ENCODE results near the gene CBY3.
"Not testable (repeated sequence)": the region's sequence is repeated elsewhere in the genome, so short reads cannot be mapped to it uniquely, and the experiment has no call there.

Gene CBY3

GRCh38 chr5:179698935-179699615 lies 18.2 kb upstream of the CBY3 start, which contains the start of gene CANX:
Gene CANX (plus strand): TSS chr5:179698967. CDS start chr5:179705682, 6,715 bp downstream.
- Histone ChIP-seq H3K27me3 (ENCODE audit: insufficient read depth, poor library complexity, severe bottlenecking) (no peaks in the 10 kb centered on the region), H3K27ac (replicated peaks) (peak within 1 kb of the TSS; percentile 98), H3K4me3 (replicated peaks; ENCODE audit: insufficient read depth, low read length) (peak within 1 kb of the TSS; percentile 74)
- no peak for DNase-seq (ENCODE audit: low read depth in 1 of 2, low spot score in 1 of 2)
- TF ChIP-seq CTCF (IDR thresholded peaks at IDR 0.05; ENCODE audit: insufficient read depth, low read length) (no peak), SPI1 (IDR thresholded peaks at IDR 0.05; ENCODE audit: borderline replicate concordance, low read depth) (no peak), POLR2AphosphoS5 (IDR thresholded peaks at IDR 0.05; ENCODE audit: low read depth) (peak; percentile 90), REST (IDR thresholded peaks at IDR 0.05; ENCODE audit: insufficient replicate concordance, low read depth) (peak; percentile 60)

- H3K4me3 ChIP-seq (replicated peaks; ENCODE audit: insufficient read depth, low read length) = peak overlapping the region; percentile 74
- no peaks in the 10 kb centered on the region for H3K27me3 ChIP-seq (ENCODE audit: insufficient read depth, poor library complexity, severe bottlenecking)
- TF ChIP-seq POLR2AphosphoS5 (IDR thresholded peaks at IDR 0.05; ENCODE audit: low read depth) = peak; percentile 77; the same call in 1 of the 2 replicates
- TF ChIP-seq SPI1 (IDR thresholded peaks at IDR 0.05; ENCODE audit: borderline replicate concordance, low read depth) = peak; percentile 57; the same call in 1 of the 2 replicates
- TF ChIP-seq GABPA (IDR thresholded peaks at IDR 0.05; ENCODE audit: low read depth) = peak; percentile 48; the same call in 1 of the 2 replicates
- peak; percentile 37 for TF ChIP-seq REST (IDR thresholded peaks at IDR 0.05; ENCODE audit: insufficient replicate concordance, low read depth)
- no peak for TF ChIP-seq CTCF (IDR thresholded peaks at IDR 0.05; ENCODE audit: insufficient read depth, low read length)
- H3K27ac ChIP-seq (replicated peaks) = peak overlapping the region; percentile 98
- DNase-seq (ENCODE audit: low read depth in 1 of 2, low spot score in 1 of 2) = peak; percentile 98 to 99
Observed at GRCh38 chr5:179697993-179698934, 17.4 kb upstream of the CBY3 start.

GRCh38 chr5:179697543-179697942 lies 16.7 kb upstream of the CBY3 start:
- Histone ChIP-seq H3K27ac (replicated peaks) (peak overlapping the region; percentile 97), H3K4me3 (replicated peaks; ENCODE audit: insufficient read depth, low read length) (peak overlapping the region; percentile 74)
- H3K27me3 ChIP-seq (ENCODE audit: insufficient read depth, poor library complexity, severe bottlenecking); DNase-seq (ENCODE audit: low read depth in 1 of 2, low spot score in 1 of 2): not testable (repeated sequence)

- Histone ChIP-seq H3K27me3 (ENCODE audit: insufficient read depth, poor library complexity, severe bottlenecking) (no peaks in the 10 kb centered on the region), H3K27ac (replicated peaks) (peak overlapping the region; percentile 97), H3K4me3 (replicated peaks; ENCODE audit: insufficient read depth, low read length) (no peak overlapping the region)
- no peak for DNase-seq (ENCODE audit: low read depth in 1 of 2, low spot score in 1 of 2)
- TF ChIP-seq POLR2AphosphoS5 (IDR thresholded peaks at IDR 0.05; ENCODE audit: low read depth) (no peak), CTCF (IDR thresholded peaks at IDR 0.05; ENCODE audit: insufficient read depth, low read length) (no peak), SPI1 (IDR thresholded peaks at IDR 0.05; ENCODE audit: borderline replicate concordance, low read depth) (no peak), REST (IDR thresholded peaks at IDR 0.05; ENCODE audit: insufficient replicate concordance, low read depth) (no peak), GABPA (IDR thresholded peaks at IDR 0.05; ENCODE audit: low read depth) (no peak)
Observed at GRCh38 chr5:179697108-179697507, 16.3 kb upstream of the CBY3 start.

Measured in HL-60 (cell line).